Measurements from ENCODE around the gene MICB. TPM values are rescaled to one million over a fixed set of nuclear protein-coding genes. Genes with fewer than 3 reads are reported as not detected.
A peak's percentile ranks its signal among the peaks of the same experiment; 100 is the strongest.
"Not testable (repeated sequence)": the region's sequence is repeated elsewhere in the genome, so short reads cannot be mapped to it uniquely, and the experiment has no call there.

MICB gene
- polyA plus RNA-seq, 1 donor (not counting 4 experiments of a cell fraction or from before 2014, with no cell fraction given): 8.6 TPM

DNA sequence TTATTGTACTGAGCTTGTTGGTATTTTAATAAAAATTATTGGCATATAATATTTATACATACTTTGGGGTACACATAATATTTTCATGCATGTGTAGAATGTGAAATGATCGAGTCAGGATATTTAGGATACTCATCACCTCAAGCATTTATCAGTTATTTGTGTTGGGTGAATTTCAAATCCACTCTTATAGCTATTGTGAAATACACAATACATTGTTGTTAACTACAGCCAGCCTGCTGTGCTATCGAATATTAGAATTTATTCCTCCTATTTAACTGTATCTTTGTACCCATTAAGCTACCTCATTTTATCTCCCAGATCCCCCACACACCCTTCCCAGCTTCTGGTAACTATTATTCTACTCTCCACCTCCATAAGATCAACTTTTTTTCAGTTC, 14.6 kb upstream of the MICB start:
- TF ChIP-seq, protein P1, sequence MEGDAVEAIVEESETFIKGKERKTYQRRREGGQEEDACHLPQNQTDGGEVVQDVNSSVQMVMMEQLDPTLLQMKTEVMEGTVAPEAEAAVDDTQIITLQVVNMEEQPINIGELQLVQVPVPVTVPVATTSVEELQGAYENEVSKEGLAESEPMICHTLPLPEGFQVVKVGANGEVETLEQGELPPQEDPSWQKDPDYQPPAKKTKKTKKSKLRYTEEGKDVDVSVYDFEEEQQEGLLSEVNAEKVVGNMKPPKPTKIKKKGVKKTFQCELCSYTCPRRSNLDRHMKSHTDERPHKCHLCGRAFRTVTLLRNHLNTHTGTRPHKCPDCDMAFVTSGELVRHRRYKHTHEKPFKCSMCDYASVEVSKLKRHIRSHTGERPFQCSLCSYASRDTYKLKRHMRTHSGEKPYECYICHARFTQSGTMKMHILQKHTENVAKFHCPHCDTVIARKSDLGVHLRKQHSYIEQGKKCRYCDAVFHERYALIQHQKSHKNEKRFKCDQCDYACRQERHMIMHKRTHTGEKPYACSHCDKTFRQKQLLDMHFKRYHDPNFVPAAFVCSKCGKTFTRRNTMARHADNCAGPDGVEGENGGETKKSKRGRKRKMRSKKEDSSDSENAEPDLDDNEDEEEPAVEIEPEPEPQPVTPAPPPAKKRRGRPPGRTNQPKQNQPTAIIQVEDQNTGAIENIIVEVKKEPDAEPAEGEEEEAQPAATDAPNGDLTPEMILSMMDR (optimal IDR thresholded peaks at IDR 0.05 in 1 of 3, IDR thresholded peaks at IDR 0.05 in 1 of 3, conservative IDR thresholded peaks at IDR 0.05 in 1 of 3; ENCODE audit: extremely low read depth in 1 of 3, insufficient read depth in 2 of 3, low read length in 3 of 3): no peak
- no peak for TF ChIP-seq EZH2 (IDR thresholded peaks at IDR 0.05; ENCODE audit: low read length)
- DNase-seq (ENCODE audit: low read depth, low spot score) (no peak), FAIRE-seq (no peak)
- no peak overlapping the region for H2AFZ ChIP-seq (ENCODE audit: control insufficient read depth, low read length)
- no peak overlapping the region for H3K27ac ChIP-seq (ENCODE audit: control insufficient read depth, insufficient read depth, low read length)
- no peaks in the 10 kb centered on the region for H3K9me1 ChIP-seq (ENCODE audit: control insufficient read depth, extremely low read depth, insufficient read depth, low read length)
- peaks cover 7% of the 10 kb centered on the region for H3K4me1 ChIP-seq (ENCODE audit: control insufficient read depth, extremely low read depth, insufficient read depth, low read length)
- dilution Hi-C loops (cut with MboI; ENCODE audit: extremely low pct_ligation_motif_present, low sequenced_read_pairs): loop anchor here (10.0 kb wide), 1 partner anchor 59 kb away; no protein-coding TSS in a partner anchor
- H3K4me2 ChIP-seq (ENCODE audit: control insufficient read depth, extremely low read depth, insufficient read depth, low read depth, low read length): no peak overlapping the region
- H3K9me3 ChIP-seq (ENCODE audit: control insufficient read depth, low read depth, low read length): no peaks in the 10 kb centered on the region
- no peak overlapping the region for H3K4me3 ChIP-seq (ENCODE audit: control insufficient read depth in 2 of 3, extremely low read depth in 1 of 3, insufficient read depth in 2 of 3, low read depth in 1 of 3, low read length in 3 of 3)
- no peak overlapping the region for H3K9ac ChIP-seq (ENCODE audit: control insufficient read depth, extremely low read depth, insufficient read depth, low read length)
- no peaks in the 10 kb centered on the region for H3K79me2 ChIP-seq (ENCODE audit: control insufficient read depth, insufficient read depth, low read length)
- no peaks in the 10 kb centered on the region for H3K36me3 ChIP-seq (ENCODE audit: control insufficient read depth in 2 of 2, extremely low read depth in 1 of 2, insufficient read depth in 2 of 2, low read length in 2 of 2)
- peaks cover 8% of the 10 kb centered on the region for H3K27me3 ChIP-seq (ENCODE audit: control insufficient read depth, extremely low read depth, insufficient read depth, low read length)
- no peaks in the 10 kb centered on the region for H4K20me1 ChIP-seq (ENCODE audit: control insufficient read depth, extremely low read depth, insufficient read depth, low read length)

DNA sequence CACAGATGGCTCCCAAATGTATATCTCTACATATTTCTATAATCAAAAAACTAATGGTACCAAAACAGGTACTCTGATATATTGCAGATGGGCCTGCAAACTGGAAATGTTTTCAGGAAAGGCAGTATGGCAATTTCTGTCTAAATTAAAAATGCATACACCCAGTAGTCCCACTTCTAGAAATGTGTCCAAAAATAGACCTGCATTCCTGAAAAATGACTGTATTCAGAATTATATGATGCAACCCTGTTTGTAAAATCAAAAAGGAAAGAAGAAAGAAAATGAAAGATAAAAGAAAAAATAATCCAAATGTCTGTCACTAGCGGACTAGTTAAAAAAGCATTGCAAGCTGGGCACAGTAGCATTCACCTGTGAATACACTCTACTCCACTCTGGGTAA, 12.9 kb upstream of the MICB start:
- no peaks in the 10 kb centered on the region for H4K20me1 ChIP-seq (ENCODE audit: control insufficient read depth, extremely low read depth, insufficient read depth, low read length)
- no peaks in the 10 kb centered on the region for H3K9me3 ChIP-seq (ENCODE audit: control insufficient read depth, low read depth, low read length)
- peaks cover 7% of the 10 kb centered on the region for H3K4me1 ChIP-seq (ENCODE audit: control insufficient read depth, extremely low read depth, insufficient read depth, low read length)
- H3K4me2 ChIP-seq (ENCODE audit: control insufficient read depth, extremely low read depth, insufficient read depth, low read depth, low read length): no peak overlapping the region
- no peaks in the 10 kb centered on the region for H3K27me3 ChIP-seq (ENCODE audit: control insufficient read depth, extremely low read depth, insufficient read depth, low read length)
- no peak for FAIRE-seq
- no peaks in the 10 kb centered on the region for H3K9me1 ChIP-seq (ENCODE audit: control insufficient read depth, extremely low read depth, insufficient read depth, low read length)
- dilution Hi-C loops (cut with MboI; ENCODE audit: extremely low pct_ligation_motif_present, low sequenced_read_pairs): loop anchor here (10.0 kb wide), 1 partner anchor 60 kb away; no protein-coding TSS in a partner anchor
- H2AFZ ChIP-seq (ENCODE audit: control insufficient read depth, low read length): no peak overlapping the region
- no peak for DNase-seq (ENCODE audit: low read depth, low spot score)
- no peaks in the 10 kb centered on the region for H3K36me3 ChIP-seq (ENCODE audit: control insufficient read depth in 2 of 2, extremely low read depth in 1 of 2, insufficient read depth in 2 of 2, low read length in 2 of 2)
- no peaks in the 10 kb centered on the region for H3K79me2 ChIP-seq (ENCODE audit: control insufficient read depth, insufficient read depth, low read length)
- H3K9ac ChIP-seq (ENCODE audit: control insufficient read depth, extremely low read depth, insufficient read depth, low read length): no peak overlapping the region
- H3K4me3 ChIP-seq (ENCODE audit: control insufficient read depth in 2 of 3, extremely low read depth in 1 of 3, insufficient read depth in 2 of 3, low read depth in 1 of 3, low read length in 3 of 3): no peak overlapping the region
- TF ChIP-seq, protein P1 (optimal IDR thresholded peaks at IDR 0.05 in 1 of 3, IDR thresholded peaks at IDR 0.05 in 1 of 3, conservative IDR thresholded peaks at IDR 0.05 in 1 of 3; ENCODE audit: extremely low read depth in 1 of 3, insufficient read depth in 2 of 3, low read length in 3 of 3): no peak
- TF ChIP-seq EZH2 (IDR thresholded peaks at IDR 0.05; ENCODE audit: low read length): no peak
- H3K27ac ChIP-seq (ENCODE audit: control insufficient read depth, insufficient read depth, low read length): no peak overlapping the region

DNA sequence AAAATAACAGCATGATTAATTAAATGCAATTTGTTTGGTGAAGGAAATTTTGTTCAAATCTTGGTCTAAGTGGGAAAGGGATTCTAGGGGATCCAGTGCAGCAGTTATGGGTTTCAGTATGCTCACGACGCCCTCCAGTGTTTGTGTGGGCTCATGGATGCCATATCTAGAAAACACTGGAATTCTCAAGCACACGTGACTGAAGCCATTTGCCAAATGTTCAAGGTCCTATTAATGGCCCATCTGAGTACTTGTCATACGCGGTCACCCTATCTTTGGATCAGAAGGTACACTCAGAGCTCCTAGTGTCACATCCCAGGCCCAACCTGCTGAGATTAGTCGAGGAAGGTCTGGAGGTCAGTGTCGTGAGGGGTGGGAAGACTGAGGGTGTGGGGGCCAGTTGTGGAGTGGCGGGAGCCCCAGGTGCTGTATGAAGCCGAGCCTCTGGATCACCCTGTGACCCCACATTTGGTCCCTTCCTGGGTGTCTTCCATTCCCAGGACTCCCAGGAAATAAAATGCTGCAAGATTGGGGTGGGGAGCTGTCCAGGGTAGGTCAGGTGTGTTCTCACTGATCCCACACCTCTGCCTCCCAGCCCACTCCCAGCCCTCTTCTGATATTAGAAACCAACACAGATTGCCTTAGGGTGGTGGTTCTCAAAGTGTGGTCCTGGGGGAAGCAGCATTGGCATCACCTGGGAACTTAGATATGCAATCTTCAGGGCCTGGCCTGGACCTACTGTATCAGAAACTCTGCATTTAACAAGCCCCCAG, 11.7 kb upstream of the MICB start:
- not testable (repeated sequence) for H3K9ac ChIP-seq (ENCODE audit: control insufficient read depth, extremely low read depth, insufficient read depth, low read length); H3K4me1 ChIP-seq (ENCODE audit: control insufficient read depth, extremely low read depth, insufficient read depth, low read length); H3K9me3 ChIP-seq (ENCODE audit: control insufficient read depth, low read depth, low read length); H4K20me1 ChIP-seq (ENCODE audit: control insufficient read depth, extremely low read depth, insufficient read depth, low read length); H3K36me3 ChIP-seq (ENCODE audit: control insufficient read depth in 2 of 2, extremely low read depth in 1 of 2, insufficient read depth in 2 of 2, low read length in 2 of 2); H3K27me3 ChIP-seq (ENCODE audit: control insufficient read depth, extremely low read depth, insufficient read depth, low read length); H3K27ac ChIP-seq (ENCODE audit: control insufficient read depth, insufficient read depth, low read length); H3K4me2 ChIP-seq (ENCODE audit: control insufficient read depth, extremely low read depth, insufficient read depth, low read depth, low read length); H2AFZ ChIP-seq (ENCODE audit: control insufficient read depth, low read length); H3K4me3 ChIP-seq (ENCODE audit: control insufficient read depth in 2 of 3, extremely low read depth in 1 of 3, insufficient read depth in 2 of 3, low read depth in 1 of 3, low read length in 3 of 3); H3K9me1 ChIP-seq (ENCODE audit: control insufficient read depth, extremely low read depth, insufficient read depth, low read length); DNase-seq (ENCODE audit: low read depth, low spot score); H3K79me2 ChIP-seq (ENCODE audit: control insufficient read depth, insufficient read depth, low read length)
- dilution Hi-C loops (cut with MboI; ENCODE audit: extremely low pct_ligation_motif_present, low sequenced_read_pairs): loop anchor here (10.0 kb wide), 1 partner anchor 61 kb away; no protein-coding TSS in a partner anchor
- peak; percentile 77 for FAIRE-seq

All from keratinocyte (primary cell).